CD14-positive monocyte (primary cell): Measurements from ENCODE around the gene NLGN1. TPM values are rescaled to one million over a fixed set of nuclear protein-coding genes. Genes with fewer than 3 reads are reported as not detected.

ENCODE experiments used
- DNase-seq, 3 donors: peaks; one replicate each; pipeline ENCODE4 v3.0.0-alpha.2; 2011 to 2022
- H2AFZ ChIP-seq: 2 replicates; pipeline ENCODE4 v1.6.0; 2012; ENCODE audit warnings: mild to moderate bottlenecking, low read depth, low read length, inconsistent platforms; ENCODE audit not compliant: insufficient read depth, poor library complexity, severe bottlenecking
- H3K27ac ChIP-seq, 2 donors: 1 replicate in 1 of 2; 2 replicates in 1 of 2; pipeline ENCODE4 v1.5.1; 2012 to 2013; ENCODE audit warnings: low read length in 2 of 2, control low read depth in 1 of 2, inconsistent platforms in 1 of 2, low read depth in 1 of 2, mild to moderate bottlenecking in 1 of 2
- H3K27me3 ChIP-seq, 2 donors: one replicate each; pipeline versions ENCODE4 v1.6.0 to v1.6.1; 2011 to 2013; ENCODE audit warnings: low read length in 2 of 2; ENCODE audit not compliant: control insufficient read depth in 2 of 2, insufficient read depth in 2 of 2
- H3K36me3 ChIP-seq, 2 donors: replicated peaks in 1 of 2; 1 replicate in 1 of 2; 2 replicates in 1 of 2; pipeline versions ENCODE4 v1.5.1 to v1.6.1; 2012 to 2013; ENCODE audit warnings: low read length in 2 of 2, control low read depth in 1 of 2, inconsistent platforms in 1 of 2, mild to moderate bottlenecking in 1 of 2; ENCODE audit not compliant: insufficient read depth in 2 of 2, control insufficient read depth in 1 of 2
- H3K4me1 ChIP-seq, 2 donors: 1 replicate in 1 of 2; 2 replicates in 1 of 2; pipeline versions ENCODE4 v1.5.1 to v1.6.1; 2012 to 2013; ENCODE audit warnings: low read length in 2 of 2, control low read depth in 1 of 2, inconsistent platforms in 1 of 2, mild to moderate bottlenecking in 1 of 2, moderate library complexity in 1 of 2; ENCODE audit not compliant: insufficient read depth in 2 of 2, control insufficient read depth in 1 of 2
- H3K4me2 ChIP-seq: replicated peaks from 2 replicates; pipeline ENCODE3; 2012; ENCODE audit warnings: low read length, moderate library complexity, mild to moderate bottlenecking; ENCODE audit not compliant: poor library complexity, severe bottlenecking; ENCODE audit errors: extremely low read depth
- H3K4me3 ChIP-seq, 3 experiments: fragments of 200-600 bp in 1 of 3; sonication (generic) in 1 of 3; replicated peaks in 1 of 3; 1 replicate in 2 of 3; 2 replicates in 1 of 3; pipeline ENCODE4 v1.5.1; 2011 to 2013; ENCODE audit warnings: low read length in 3 of 3, mild to moderate bottlenecking in 3 of 3, control low read depth in 2 of 3, low read depth in 2 of 3, inconsistent platforms in 1 of 3, moderate library complexity in 1 of 3
- H3K79me2 ChIP-seq: 2 replicates; pipeline ENCODE4 v1.6.0; 2012; ENCODE audit warnings: mild to moderate bottlenecking, control low read depth, inconsistent platforms, low read length, moderate library complexity; ENCODE audit not compliant: insufficient read depth
- H3K9ac ChIP-seq: 2 replicates; pipeline ENCODE4 v1.6.0; 2017; ENCODE audit warnings: low read length, mild to moderate bottlenecking; ENCODE audit not compliant: insufficient read depth, poor library complexity, severe bottlenecking
- H3K9me3 ChIP-seq, 2 donors: replicated peaks in 1 of 2; 1 replicate in 1 of 2; 2 replicates in 1 of 2; pipeline versions ENCODE4 v1.5.1 to v1.6.1; 2012 to 2013; ENCODE audit warnings: low read length in 2 of 2, control low read depth in 1 of 2; ENCODE audit not compliant: control insufficient read depth in 1 of 2, insufficient read depth in 1 of 2
- H4K20me1 ChIP-seq: 2 replicates; pipeline ENCODE4 v1.6.0; 2012; ENCODE audit warnings: mild to moderate bottlenecking, low read length, control low read depth, moderate library complexity; ENCODE audit not compliant: insufficient read depth
- H3K27ac Mint-ChIP-seq, 7 donors: one replicate each; pipeline ENCODE4 v1.8.0; 2020; ENCODE audit warnings: mild to moderate bottlenecking in 7 of 7, mixed read lengths in 7 of 7, moderate library complexity in 6 of 7, inconsistent platforms in 2 of 7
- H3K27me3 Mint-ChIP-seq, 3 donors: one replicate each; pipeline ENCODE4 v1.8.0; 2021 to 2022; ENCODE audit warnings: low read depth in 3 of 3, mild to moderate bottlenecking in 3 of 3, mixed read lengths in 3 of 3, moderate library complexity in 3 of 3, inconsistent platforms in 1 of 3
- H3K36me3 Mint-ChIP-seq, 2 donors: one replicate each; pipeline ENCODE4 v1.8.0; 2020; ENCODE audit warnings: mixed read lengths in 2 of 2, inconsistent platforms in 1 of 2, mild to moderate bottlenecking in 1 of 2
- H3K4me1 Mint-ChIP-seq: one replicate; pipeline ENCODE4 v1.8.0; 2020; ENCODE audit warnings: mild to moderate bottlenecking, mixed read lengths
- H3K4me3 Mint-ChIP-seq, 2 donors: one replicate each; pipeline ENCODE4 v1.8.0; 2020; ENCODE audit warnings: mild to moderate bottlenecking in 2 of 2, mixed read lengths in 2 of 2, moderate library complexity in 1 of 2
- H3K9me3 Mint-ChIP-seq, 7 donors: one replicate each; pipeline ENCODE4 v1.8.0; 2020 to 2022; ENCODE audit warnings: mixed read lengths in 7 of 7, mild to moderate bottlenecking in 6 of 7, moderate library complexity in 6 of 7, inconsistent platforms in 2 of 7
- CTCF ChIP-seq: fragments of 200-600 bp; IDR thresholded peaks from one replicate; pipeline ENCODE4 v1.8.0; 2022; ENCODE audit warnings: antibody characterized with exemption, mild to moderate bottlenecking
- intact Hi-C, 2 donors: fragments of 100-400 bp; cut with micrococcal nuclease; formaldehyde crosslinking; loops; one replicate each; pipeline versions ENCODE4 v1.15.0 to v1.15.1; 2023
- polyA plus RNA-seq, 3 donors: library from polyadenylated mRNA; depleted of rRNA in 1 of 3; unstranded in 2 of 3; stranded (reverse) in 1 of 3; fragments of 300-500 nt in 2 of 3; fragments of >200 nt in 1 of 3; fragmentation: Illumina TruSeq in 2 of 3; gene quantifications; 1 replicate in 2 of 3; 2 replicates in 1 of 3; pipeline ENCODE4 v1.2.3, GENCODE V29; 2012 to 2021

The NLGN1 gene
- polyA plus RNA-seq, 3 donors, result not detected

GRCh38 chr3:173875790-173876189 lies 478.2 kb downstream of the NLGN1 start:
- TF ChIP-seq CTCF, result no peak
- H3K4me1 ChIP-seq, result no peaks in the 10 kb centered on the region
- H3K9me3 ChIP-seq, result no peaks in the 10 kb centered on the region
- H4K20me1 ChIP-seq, result no peaks in the 10 kb centered on the region
- no peaks in the 10 kb centered on the region for H3K79me2 ChIP-seq
- H3K27me3 ChIP-seq, result no peaks in the 10 kb centered on the region
- DNase-seq, result no peak
- no peak overlapping the region for H3K27ac Mint-ChIP-seq
- H3K9ac ChIP-seq, result no peak overlapping the region
- H3K27me3 Mint-ChIP-seq, result peaks cover 0 to 2% (median 1%) of the 10 kb centered on the region in 3 donors
- intact Hi-C loops, result no loop called here
- no peak overlapping the region for H3K27ac ChIP-seq
- H3K4me2 ChIP-seq, result no peak overlapping the region
- H2AFZ ChIP-seq, result no peak overlapping the region
- H3K36me3 Mint-ChIP-seq, result no peaks in the 10 kb centered on the region
- H3K4me3 Mint-ChIP-seq, result no peak overlapping the region
- H3K4me1 Mint-ChIP-seq, result no peaks in the 10 kb centered on the region
- H3K4me3 ChIP-seq, result no peak overlapping the region
- no peaks in the 10 kb centered on the region for H3K36me3 ChIP-seq
- H3K9me3 Mint-ChIP-seq, result peaks cover 0 to 2% (median 1%) of the 10 kb centered on the region in 7 donors

GRCh38 chr3:173876476-173876875 lies 478.9 kb downstream of the NLGN1 start:
- Histone ChIP-seq H4K20me1 (no peaks in the 10 kb centered on the region), H2AFZ (no peak overlapping the region), H3K9ac (no peak overlapping the region), H3K27ac (no peak overlapping the region), H3K79me2 (no peaks in the 10 kb centered on the region), H3K4me1 (no peaks in the 10 kb centered on the region), H3K27me3 (no peaks in the 10 kb centered on the region), H3K9me3 (peaks cover 0 to 1% of the 10 kb centered on the region in 2 donors), H3K4me2 (no peak overlapping the region), H3K36me3 (no peaks in the 10 kb centered on the region), H3K4me3 (no peak overlapping the region)
- peaks cover 2 to 7% (median 5%) of the 10 kb centered on the region in 7 donors for H3K9me3 Mint-ChIP-seq
- H3K36me3 Mint-ChIP-seq, result no peaks in the 10 kb centered on the region
- DNase-seq, result no peak
- no peak for TF ChIP-seq CTCF
- peaks cover 0 to 3% (median 1%) of the 10 kb centered on the region in 3 donors for H3K27me3 Mint-ChIP-seq
- no peak overlapping the region for H3K27ac Mint-ChIP-seq
- no peak overlapping the region for H3K4me3 Mint-ChIP-seq
- intact Hi-C loops, result no loop called here
- no peaks in the 10 kb centered on the region for H3K4me1 Mint-ChIP-seq
